Measurements from ENCODE around the gene CDH19.

DNA sequence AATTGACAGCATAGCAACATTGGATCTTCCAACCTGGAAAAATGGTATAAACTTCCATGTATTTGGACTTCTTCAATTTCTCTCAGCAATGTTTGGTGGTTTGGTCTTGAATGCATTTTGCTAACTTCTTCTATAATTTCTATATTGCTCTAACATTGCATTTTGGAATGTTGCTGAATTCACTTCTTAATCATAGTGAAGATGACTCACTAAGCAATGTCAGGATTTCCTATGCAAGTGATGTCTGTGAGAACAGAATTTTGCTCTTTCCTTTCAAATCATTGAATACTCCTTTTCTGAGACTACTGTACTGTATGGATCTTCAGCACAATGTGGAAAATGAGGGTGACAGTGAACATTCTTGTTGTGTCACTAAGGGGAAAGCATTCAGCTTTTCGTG, 28.9 kb upstream of the CDH19 start:
- TF ChIP-seq ZBTB7A (tag by site-specific recombination; IDR thresholded peaks at IDR 0.05; ENCODE audit: low read depth) = no peak
- TF ChIP-seq, protein P1, sequence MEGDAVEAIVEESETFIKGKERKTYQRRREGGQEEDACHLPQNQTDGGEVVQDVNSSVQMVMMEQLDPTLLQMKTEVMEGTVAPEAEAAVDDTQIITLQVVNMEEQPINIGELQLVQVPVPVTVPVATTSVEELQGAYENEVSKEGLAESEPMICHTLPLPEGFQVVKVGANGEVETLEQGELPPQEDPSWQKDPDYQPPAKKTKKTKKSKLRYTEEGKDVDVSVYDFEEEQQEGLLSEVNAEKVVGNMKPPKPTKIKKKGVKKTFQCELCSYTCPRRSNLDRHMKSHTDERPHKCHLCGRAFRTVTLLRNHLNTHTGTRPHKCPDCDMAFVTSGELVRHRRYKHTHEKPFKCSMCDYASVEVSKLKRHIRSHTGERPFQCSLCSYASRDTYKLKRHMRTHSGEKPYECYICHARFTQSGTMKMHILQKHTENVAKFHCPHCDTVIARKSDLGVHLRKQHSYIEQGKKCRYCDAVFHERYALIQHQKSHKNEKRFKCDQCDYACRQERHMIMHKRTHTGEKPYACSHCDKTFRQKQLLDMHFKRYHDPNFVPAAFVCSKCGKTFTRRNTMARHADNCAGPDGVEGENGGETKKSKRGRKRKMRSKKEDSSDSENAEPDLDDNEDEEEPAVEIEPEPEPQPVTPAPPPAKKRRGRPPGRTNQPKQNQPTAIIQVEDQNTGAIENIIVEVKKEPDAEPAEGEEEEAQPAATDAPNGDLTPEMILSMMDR (tag by site-specific recombination; IDR thresholded peaks at IDR 0.05) = no peak
- no peak for TF ChIP-seq MEIS1 (CRISPR knock-in tag; IDR thresholded peaks at IDR 0.05; ENCODE audit: borderline replicate concordance)
- TF ChIP-seq, protein P2, sequence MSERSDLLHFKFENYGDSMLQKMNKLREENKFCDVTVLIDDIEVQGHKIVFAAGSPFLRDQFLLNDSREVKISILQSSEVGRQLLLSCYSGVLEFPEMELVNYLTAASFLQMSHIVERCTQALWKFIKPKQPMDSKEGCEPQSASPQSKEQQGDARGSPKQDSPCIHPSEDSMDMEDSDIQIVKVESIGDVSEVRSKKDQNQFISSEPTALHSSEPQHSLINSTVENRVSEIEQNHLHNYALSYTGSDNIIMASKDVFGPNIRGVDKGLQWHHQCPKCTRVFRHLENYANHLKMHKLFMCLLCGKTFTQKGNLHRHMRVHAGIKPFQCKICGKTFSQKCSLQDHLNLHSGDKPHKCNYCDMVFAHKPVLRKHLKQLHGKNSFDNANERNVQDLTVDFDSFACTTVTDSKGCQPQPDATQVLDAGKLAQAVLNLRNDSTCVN (tag by site-specific recombination; optimal IDR thresholded peaks at IDR 0.05) = no peak
- TF ChIP-seq, protein P3, sequence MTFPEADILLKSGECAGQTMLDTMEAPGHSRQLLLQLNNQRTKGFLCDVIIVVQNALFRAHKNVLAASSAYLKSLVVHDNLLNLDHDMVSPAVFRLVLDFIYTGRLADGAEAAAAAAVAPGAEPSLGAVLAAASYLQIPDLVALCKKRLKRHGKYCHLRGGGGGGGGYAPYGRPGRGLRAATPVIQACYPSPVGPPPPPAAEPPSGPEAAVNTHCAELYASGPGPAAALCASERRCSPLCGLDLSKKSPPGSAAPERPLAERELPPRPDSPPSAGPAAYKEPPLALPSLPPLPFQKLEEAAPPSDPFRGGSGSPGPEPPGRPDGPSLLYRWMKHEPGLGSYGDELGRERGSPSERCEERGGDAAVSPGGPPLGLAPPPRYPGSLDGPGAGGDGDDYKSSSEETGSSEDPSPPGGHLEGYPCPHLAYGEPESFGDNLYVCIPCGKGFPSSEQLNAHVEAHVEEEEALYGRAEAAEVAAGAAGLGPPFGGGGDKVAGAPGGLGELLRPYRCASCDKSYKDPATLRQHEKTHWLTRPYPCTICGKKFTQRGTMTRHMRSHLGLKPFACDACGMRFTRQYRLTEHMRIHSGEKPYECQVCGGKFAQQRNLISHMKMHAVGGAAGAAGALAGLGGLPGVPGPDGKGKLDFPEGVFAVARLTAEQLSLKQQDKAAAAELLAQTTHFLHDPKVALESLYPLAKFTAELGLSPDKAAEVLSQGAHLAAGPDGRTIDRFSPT (tag by site-specific recombination; IDR thresholded peaks at IDR 0.05) = no peak
- no peak for TF ChIP-seq ZBTB17 (tag by site-specific recombination; IDR thresholded peaks at IDR 0.05)
- no peak for TF ChIP-seq ZNF350 (tag by site-specific recombination; IDR thresholded peaks at IDR 0.05)
- TF ChIP-seq HOXA7 (CRISPR knock-in tag; IDR thresholded peaks at IDR 0.05; ENCODE audit: borderline replicate concordance) = no peak
- TF ChIP-seq YY2 (tag by site-specific recombination; IDR thresholded peaks at IDR 0.05) = no peak

Measured in HEK293 (cell line).